WTC11 (cell line): ENCODE results near the gene PICALM. TPM values are rescaled to one million over a fixed set of nuclear protein-coding genes. Genes with fewer than 3 reads are reported as not detected.
A peak's percentile ranks its signal among the peaks of the same experiment; 100 is the strongest.

ENCODE experiments used
- ATAC-seq: fragments of 200-7000 bp; cut with Tn5 transposase; 2 replicates; pipeline ENCODE4 v1.10.0; 2021; ENCODE audit warnings: mild to moderate bottlenecking, moderate library complexity
- CTCF ChIA-PET: fragments of 300-600 bp; sonication (Branson Sonifier 250); formaldehyde crosslinking; loops from one replicate; lab custom pipeline; 2021; ENCODE audit warnings: antibody characterized with exemption; lab: Charles Lee
- POLR2A ChIA-PET: fragments of 350-600 bp; sonication (Branson Sonifier 250); formaldehyde crosslinking; loops from one replicate; lab custom pipeline; 2021; ENCODE audit warnings: antibody characterized with exemption; lab: Charles Lee
- DNase-seq: peaks from one replicate; pipeline ENCODE4 v3.0.0; 2021; ENCODE audit warnings: low spot score
- H3K27ac Mint-ChIP-seq: 2 replicates; pipeline ENCODE4 v1.8.0; 2021; ENCODE audit warnings: mixed read lengths
- H3K27me3 Mint-ChIP-seq: 2 replicates; pipeline ENCODE4 v1.8.0; 2021; ENCODE audit warnings: low read depth, mild to moderate bottlenecking, moderate library complexity, mixed read lengths
- H3K36me3 Mint-ChIP-seq: 2 replicates; pipeline ENCODE4 v1.8.0; 2021; ENCODE audit warnings: mixed read lengths
- H3K4me1 Mint-ChIP-seq: 2 replicates; pipeline ENCODE4 v1.8.0; 2022; ENCODE audit warnings: mixed read lengths
- H3K4me3 Mint-ChIP-seq: 2 replicates; pipeline ENCODE4 v1.8.0; 2021; ENCODE audit warnings: mild to moderate bottlenecking, moderate library complexity, mixed read lengths
- H3K9me3 Mint-ChIP-seq: 2 replicates; pipeline ENCODE4 v1.8.0; 2021; ENCODE audit warnings: mixed read lengths
- FOXJ3 ChIP-seq: sonication (generic); formaldehyde crosslinking; IDR thresholded peaks from 2 replicates; pipeline ENCODE4 v1.9.0; 2021; ENCODE audit warnings: missing genetic modification reagents, mild to moderate bottlenecking, borderline replicate concordance
- FOXP1 ChIP-seq: sonication (generic); formaldehyde crosslinking; IDR thresholded peaks from 2 replicates; pipeline ENCODE4 v1.8.0; 2022; ENCODE audit warnings: missing genetic modification reagents, mild to moderate bottlenecking, moderate library complexity, borderline replicate concordance
- GTF2I ChIP-seq: fragments of 250-450 bp; sonication (Bioruptor Pico); conservative IDR thresholded peaks from 2 replicates; pipeline ENCODE4 v1.4.0; 2021; ENCODE audit warnings: mild to moderate bottlenecking
- JUN ChIP-seq: sonication (generic); formaldehyde crosslinking; IDR thresholded peaks from 2 replicates; pipeline ENCODE4 v1.8.0; 2023; ENCODE audit warnings: mild to moderate bottlenecking, missing genetic modification reagents
- NR2C2 ChIP-seq: sonication (generic); formaldehyde crosslinking; IDR thresholded peaks from 2 replicates; pipeline ENCODE4 v1.8.0; 2022; ENCODE audit warnings: mild to moderate bottlenecking, missing genetic modification reagents
- SOX15 ChIP-seq: fragments of 250-450 bp; sonication (Bioruptor Pico); IDR thresholded peaks from 2 replicates; pipeline ENCODE4 v1.9.0; 2021; ENCODE audit warnings: mild to moderate bottlenecking
- TCF7 ChIP-seq: sonication (generic); formaldehyde crosslinking; IDR thresholded peaks from 2 replicates; pipeline ENCODE4 v1.8.0; 2022; ENCODE audit warnings: mild to moderate bottlenecking, low read depth, missing genetic modification reagents, moderate library complexity
- TEAD4 ChIP-seq: sonication (generic); formaldehyde crosslinking; IDR thresholded peaks from 2 replicates; pipeline ENCODE4 v1.8.0; 2022; ENCODE audit warnings: mild to moderate bottlenecking, missing genetic modification reagents
- ZNF416 ChIP-seq: fragments of 250-450 bp; sonication (Bioruptor Pico); IDR thresholded peaks from 2 replicates; pipeline ENCODE4 v1.9.0; 2021; ENCODE audit warnings: mild to moderate bottlenecking, inconsistent platforms
- ZNF671 ChIP-seq: fragments of 250-450 bp; sonication (Bioruptor Pico); IDR thresholded peaks from 2 replicates; pipeline ENCODE4 v1.8.0; 2021; ENCODE audit warnings: mild to moderate bottlenecking
- total RNA-seq: library from RNA; stranded (reverse); gene quantifications from 3 replicates; pipeline ENCODE4 v1.2.3, GENCODE V29; 2021
- TF ChIP-seq, protein P1 (sequence below): sonication (generic); formaldehyde crosslinking; conservative IDR thresholded peaks from 2 replicates; pipeline ENCODE4 v1.8.1; 2022; ENCODE audit warnings: mild to moderate bottlenecking, missing genetic modification reagents
- TF ChIP-seq, protein P2 (sequence below): sonication (generic); formaldehyde crosslinking; IDR thresholded peaks from 2 replicates; pipeline ENCODE4 v1.8.0; 2023; ENCODE audit warnings: missing genetic modification reagents
- TF ChIP-seq, protein P3 (sequence below): sonication (generic); formaldehyde crosslinking; IDR thresholded peaks from 2 replicates; pipeline ENCODE4 v1.8.1; 2022; ENCODE audit warnings: low read depth, mild to moderate bottlenecking, moderate library complexity, missing genetic modification reagents, borderline replicate concordance
- TF ChIP-seq, protein P4 (sequence below): fragments of 250-450 bp; sonication (Bioruptor Pico); IDR thresholded peaks from 2 replicates; pipeline ENCODE4 v1.9.0; 2021; ENCODE audit warnings: mild to moderate bottlenecking
- TF ChIP-seq, protein P5 (sequence below): sonication (generic); formaldehyde crosslinking; IDR thresholded peaks from 2 replicates; pipeline ENCODE4 v1.8.0; 2022; ENCODE audit warnings: mild to moderate bottlenecking, missing genetic modification reagents
- TF ChIP-seq, protein P6 (sequence below): fragments of 250-450 bp; sonication (Bioruptor Pico); IDR thresholded peaks from 2 replicates; pipeline ENCODE4 v1.8.0; 2021; ENCODE audit warnings: mild to moderate bottlenecking
- TF ChIP-seq, protein P7 (sequence below): sonication (generic); formaldehyde crosslinking; IDR thresholded peaks from 2 replicates; pipeline ENCODE4 v1.8.0; 2022; ENCODE audit warnings: mild to moderate bottlenecking, missing genetic modification reagents

Gene PICALM
- total RNA-seq, 1 experiment from 2014 or later, result 69.9 TPM

DNA sequence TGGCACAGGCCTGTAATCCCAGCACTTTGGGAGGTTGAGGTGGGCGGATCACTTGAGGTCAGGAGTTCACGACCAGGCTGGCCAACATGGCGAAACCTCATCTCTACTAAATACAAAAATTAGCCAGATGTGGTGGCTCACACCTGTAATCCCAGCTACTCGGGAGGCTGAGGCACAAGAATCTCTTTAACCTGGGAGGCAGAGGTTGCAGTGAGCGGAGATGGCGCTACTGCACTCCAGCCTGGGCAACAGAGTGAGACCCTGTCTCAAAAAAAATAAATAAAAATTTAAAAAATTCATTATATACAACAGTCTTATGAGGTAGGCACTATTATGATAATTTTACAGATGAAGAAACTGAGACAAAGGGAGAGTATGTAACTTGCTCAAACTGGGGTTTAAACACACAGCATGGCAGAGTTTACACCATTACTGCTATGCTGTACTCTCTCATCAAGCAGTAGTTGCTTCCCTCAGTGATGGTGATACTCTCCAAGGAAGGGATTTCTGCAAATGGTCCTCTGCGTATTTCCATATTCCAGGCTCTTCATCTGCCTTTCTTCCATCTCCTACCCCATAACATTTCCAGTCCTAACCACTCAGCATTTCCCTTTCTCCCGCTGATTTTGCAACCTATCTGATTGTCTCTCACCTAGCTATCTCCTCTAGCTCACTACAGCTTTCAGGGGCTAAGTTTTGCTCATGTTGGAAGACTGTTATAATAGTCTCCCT is 118.4 kb downstream of the PICALM start:
- no peaks in the 10 kb centered on the region for H3K4me1 Mint-ChIP-seq
- DNase-seq (no peak), ATAC-seq (peak; percentile 13; the same call in 1 of the 2 replicates)
- H3K36me3 Mint-ChIP-seq, result peaks cover 17% of the 10 kb centered on the region
- H3K4me3 Mint-ChIP-seq, result no peak overlapping the region
- POLR2A ChIA-PET, result no interaction called here
- TF ChIP-seq, protein P1, sequence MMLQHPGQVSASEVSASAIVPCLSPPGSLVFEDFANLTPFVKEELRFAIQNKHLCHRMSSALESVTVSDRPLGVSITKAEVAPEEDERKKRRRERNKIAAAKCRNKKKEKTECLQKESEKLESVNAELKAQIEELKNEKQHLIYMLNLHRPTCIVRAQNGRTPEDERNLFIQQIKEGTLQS (CRISPR knock-in tag), result no peak
- TF ChIP-seq FOXJ3 (CRISPR knock-in tag) (no peak), ZNF671 (no peak), TEAD4 (no peak), JUN (CRISPR knock-in tag) (no peak), FOXP1 (CRISPR knock-in tag) (no peak), TCF7 (CRISPR knock-in tag) (no peak), NR2C2 (no peak), SOX15 (no peak)
- TF ChIP-seq, protein P2, sequence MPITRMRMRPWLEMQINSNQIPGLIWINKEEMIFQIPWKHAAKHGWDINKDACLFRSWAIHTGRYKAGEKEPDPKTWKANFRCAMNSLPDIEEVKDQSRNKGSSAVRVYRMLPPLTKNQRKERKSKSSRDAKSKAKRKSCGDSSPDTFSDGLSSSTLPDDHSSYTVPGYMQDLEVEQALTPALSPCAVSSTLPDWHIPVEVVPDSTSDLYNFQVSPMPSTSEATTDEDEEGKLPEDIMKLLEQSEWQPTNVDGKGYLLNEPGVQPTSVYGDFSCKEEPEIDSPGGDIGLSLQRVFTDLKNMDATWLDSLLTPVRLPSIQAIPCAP (CRISPR knock-in tag), result no peak
- TF ChIP-seq, protein P3, sequence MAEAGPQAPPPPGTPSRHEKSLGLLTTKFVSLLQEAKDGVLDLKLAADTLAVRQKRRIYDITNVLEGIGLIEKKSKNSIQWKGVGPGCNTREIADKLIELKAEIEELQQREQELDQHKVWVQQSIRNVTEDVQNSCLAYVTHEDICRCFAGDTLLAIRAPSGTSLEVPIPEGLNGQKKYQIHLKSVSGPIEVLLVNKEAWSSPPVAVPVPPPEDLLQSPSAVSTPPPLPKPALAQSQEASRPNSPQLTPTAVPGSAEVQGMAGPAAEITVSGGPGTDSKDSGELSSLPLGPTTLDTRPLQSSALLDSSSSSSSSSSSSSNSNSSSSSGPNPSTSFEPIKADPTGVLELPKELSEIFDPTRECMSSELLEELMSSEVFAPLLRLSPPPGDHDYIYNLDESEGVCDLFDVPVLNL (CRISPR knock-in tag), result no peak
- TF ChIP-seq, protein P4, sequence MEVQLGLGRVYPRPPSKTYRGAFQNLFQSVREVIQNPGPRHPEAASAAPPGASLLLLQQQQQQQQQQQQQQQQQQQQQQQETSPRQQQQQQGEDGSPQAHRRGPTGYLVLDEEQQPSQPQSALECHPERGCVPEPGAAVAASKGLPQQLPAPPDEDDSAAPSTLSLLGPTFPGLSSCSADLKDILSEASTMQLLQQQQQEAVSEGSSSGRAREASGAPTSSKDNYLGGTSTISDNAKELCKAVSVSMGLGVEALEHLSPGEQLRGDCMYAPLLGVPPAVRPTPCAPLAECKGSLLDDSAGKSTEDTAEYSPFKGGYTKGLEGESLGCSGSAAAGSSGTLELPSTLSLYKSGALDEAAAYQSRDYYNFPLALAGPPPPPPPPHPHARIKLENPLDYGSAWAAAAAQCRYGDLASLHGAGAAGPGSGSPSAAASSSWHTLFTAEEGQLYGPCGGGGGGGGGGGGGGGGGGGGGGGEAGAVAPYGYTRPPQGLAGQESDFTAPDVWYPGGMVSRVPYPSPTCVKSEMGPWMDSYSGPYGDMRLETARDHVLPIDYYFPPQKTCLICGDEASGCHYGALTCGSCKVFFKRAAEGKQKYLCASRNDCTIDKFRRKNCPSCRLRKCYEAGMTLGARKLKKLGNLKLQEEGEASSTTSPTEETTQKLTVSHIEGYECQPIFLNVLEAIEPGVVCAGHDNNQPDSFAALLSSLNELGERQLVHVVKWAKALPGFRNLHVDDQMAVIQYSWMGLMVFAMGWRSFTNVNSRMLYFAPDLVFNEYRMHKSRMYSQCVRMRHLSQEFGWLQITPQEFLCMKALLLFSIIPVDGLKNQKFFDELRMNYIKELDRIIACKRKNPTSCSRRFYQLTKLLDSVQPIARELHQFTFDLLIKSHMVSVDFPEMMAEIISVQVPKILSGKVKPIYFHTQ (CRISPR knock-in tag), result no peak
- TF ChIP-seq, protein P5, sequence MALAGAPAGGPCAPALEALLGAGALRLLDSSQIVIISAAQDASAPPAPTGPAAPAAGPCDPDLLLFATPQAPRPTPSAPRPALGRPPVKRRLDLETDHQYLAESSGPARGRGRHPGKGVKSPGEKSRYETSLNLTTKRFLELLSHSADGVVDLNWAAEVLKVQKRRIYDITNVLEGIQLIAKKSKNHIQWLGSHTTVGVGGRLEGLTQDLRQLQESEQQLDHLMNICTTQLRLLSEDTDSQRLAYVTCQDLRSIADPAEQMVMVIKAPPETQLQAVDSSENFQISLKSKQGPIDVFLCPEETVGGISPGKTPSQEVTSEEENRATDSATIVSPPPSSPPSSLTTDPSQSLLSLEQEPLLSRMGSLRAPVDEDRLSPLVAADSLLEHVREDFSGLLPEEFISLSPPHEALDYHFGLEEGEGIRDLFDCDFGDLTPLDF (CRISPR knock-in tag), result no peak
- TF ChIP-seq, protein P6, sequence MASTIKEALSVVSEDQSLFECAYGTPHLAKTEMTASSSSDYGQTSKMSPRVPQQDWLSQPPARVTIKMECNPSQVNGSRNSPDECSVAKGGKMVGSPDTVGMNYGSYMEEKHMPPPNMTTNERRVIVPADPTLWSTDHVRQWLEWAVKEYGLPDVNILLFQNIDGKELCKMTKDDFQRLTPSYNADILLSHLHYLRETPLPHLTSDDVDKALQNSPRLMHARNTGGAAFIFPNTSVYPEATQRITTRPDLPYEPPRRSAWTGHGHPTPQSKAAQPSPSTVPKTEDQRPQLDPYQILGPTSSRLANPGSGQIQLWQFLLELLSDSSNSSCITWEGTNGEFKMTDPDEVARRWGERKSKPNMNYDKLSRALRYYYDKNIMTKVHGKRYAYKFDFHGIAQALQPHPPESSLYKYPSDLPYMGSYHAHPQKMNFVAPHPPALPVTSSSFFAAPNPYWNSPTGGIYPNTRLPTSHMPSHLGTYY (CRISPR knock-in tag), result no peak
- TF ChIP-seq, all 79 proteins: peak for 0
- CTCF ChIA-PET, result interaction anchor here (0.6 kb wide), 1 partner anchor 9 kb away, joined by 3 read pairs; no protein-coding TSS in a partner anchor
- Mint-ChIP-seq H3K27me3 (no peaks in the 10 kb centered on the region), H3K27ac (no peak overlapping the region), H3K9me3 (peaks cover 11% of the 10 kb centered on the region)

DNA sequence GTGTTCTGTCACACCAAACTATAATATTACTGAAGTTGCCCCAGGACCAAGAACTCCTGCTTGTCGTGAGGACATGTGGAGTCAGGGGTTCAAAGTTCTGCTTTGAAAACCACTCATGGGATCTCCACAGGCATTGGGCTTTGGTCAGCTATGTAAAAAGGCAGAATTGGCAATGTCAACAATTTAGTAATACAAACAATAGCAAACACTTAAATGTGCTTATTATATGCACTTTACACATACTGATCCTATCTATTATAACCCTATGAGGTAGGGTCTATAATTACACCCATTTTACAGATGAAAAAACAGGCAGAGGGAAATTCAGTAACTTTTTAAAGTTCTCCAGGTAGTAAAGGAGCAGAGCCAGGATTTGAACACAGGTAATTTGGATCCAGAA is 119.1 kb downstream of the PICALM start:
- Mint-ChIP-seq H3K27ac (no peak overlapping the region), H3K36me3 (peaks cover 19% of the 10 kb centered on the region), H3K4me1 (no peaks in the 10 kb centered on the region), H3K27me3 (no peaks in the 10 kb centered on the region), H3K4me3 (no peak overlapping the region), H3K9me3 (peaks cover 18% of the 10 kb centered on the region)
- DNase-seq (no peak), ATAC-seq (no peak)
- POLR2A ChIA-PET, result no interaction called here
- TF ChIP-seq GTF2I (CRISPR knock-in tag) (no peak), ZNF416 (no peak)
- TF ChIP-seq, protein P7, sequence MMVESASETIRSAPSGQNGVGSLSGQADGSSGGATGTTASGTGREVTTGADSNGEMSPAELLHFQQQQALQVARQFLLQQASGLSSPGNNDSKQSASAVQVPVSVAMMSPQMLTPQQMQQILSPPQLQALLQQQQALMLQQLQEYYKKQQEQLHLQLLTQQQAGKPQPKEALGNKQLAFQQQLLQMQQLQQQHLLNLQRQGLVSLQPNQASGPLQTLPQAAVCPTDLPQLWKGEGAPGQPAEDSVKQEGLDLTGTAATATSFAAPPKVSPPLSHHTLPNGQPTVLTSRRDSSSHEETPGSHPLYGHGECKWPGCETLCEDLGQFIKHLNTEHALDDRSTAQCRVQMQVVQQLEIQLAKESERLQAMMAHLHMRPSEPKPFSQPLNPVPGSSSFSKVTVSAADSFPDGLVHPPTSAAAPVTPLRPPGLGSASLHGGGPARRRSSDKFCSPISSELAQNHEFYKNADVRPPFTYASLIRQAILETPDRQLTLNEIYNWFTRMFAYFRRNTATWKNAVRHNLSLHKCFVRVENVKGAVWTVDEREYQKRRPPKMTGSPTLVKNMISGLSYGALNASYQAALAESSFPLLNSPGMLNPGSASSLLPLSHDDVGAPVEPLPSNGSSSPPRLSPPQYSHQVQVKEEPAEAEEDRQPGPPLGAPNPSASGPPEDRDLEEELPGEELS (CRISPR knock-in tag), result no peak
- CTCF ChIA-PET, result no interaction called here
